SK-N-SH (cell line): Measurements from ENCODE around the gene SMARCA2.

Experiments used
- CTCF ChIP-seq: fragments of 200-600 bp; sonication (generic); IDR thresholded peaks from 2 replicates; pipeline ENCODE4 v1.6.1; 2017; ENCODE audit warnings: antibody characterized with exemption, mild to moderate bottlenecking, moderate library complexity
- FOXM1 ChIP-seq: IDR thresholded peaks from 2 replicates; pipeline ENCODE4 v1.4.0; 2012; ENCODE audit warnings: low read depth, mild to moderate bottlenecking
- GABPA ChIP-seq: IDR thresholded peaks from 2 replicates; pipeline ENCODE4 v1.4.0; 2012; ENCODE audit warnings: low read depth, mild to moderate bottlenecking
- MEF2A ChIP-seq: IDR thresholded peaks from 2 replicates; pipeline ENCODE4 v1.4.0; 2012; ENCODE audit warnings: low read depth, borderline replicate concordance
- POLR2AphosphoS5 ChIP-seq: IDR thresholded peaks from 2 replicates; pipeline ENCODE4 v1.6.1; 2012; ENCODE audit warnings: low read depth, low read length
- RAD21 ChIP-seq: IDR thresholded peaks from 2 replicates; pipeline ENCODE4 v1.6.1; 2012; ENCODE audit warnings: mild to moderate bottlenecking, low read length
- RCOR1 ChIP-seq: fragments of 150-350 bp; IDR thresholded peaks from 2 replicates; pipeline ENCODE4 v1.6.1; 2017; ENCODE audit warnings: antibody characterized with exemption, low read length
- REST ChIP-seq: IDR thresholded peaks from 2 replicates; pipeline ENCODE4 v1.6.1; 2012; ENCODE audit warnings: mild to moderate bottlenecking, low read depth, low read length, moderate library complexity
- SIN3A ChIP-seq: IDR thresholded peaks from 2 replicates; pipeline ENCODE4 v1.6.1; 2012; ENCODE audit warnings: low read depth, mild to moderate bottlenecking, low read length, moderate library complexity, borderline replicate concordance
- SMC3 ChIP-seq: IDR thresholded peaks from 2 replicates; pipeline ENCODE4 v1.6.1; 2012; ENCODE audit warnings: low read depth, low read length, improper control_type of control experiment
- USF2 ChIP-seq: fragments of 150-350 bp; IDR thresholded peaks from 2 replicates; pipeline ENCODE4 v1.6.1; 2017; ENCODE audit warnings: antibody characterized with exemption, low read length, low read depth, borderline replicate concordance
- YY1 ChIP-seq: IDR thresholded peaks from 2 replicates; pipeline ENCODE4 v1.4.0; 2012; ENCODE audit warnings: low read depth, mild to moderate bottlenecking

GRCh38 chr9:2177121-2177520, 162.0 kb downstream of the SMARCA2 start:
- TF ChIP-seq REST (no peak), POLR2AphosphoS5 (no peak), RCOR1 (no peak), FOXM1 (no peak), SMC3 (no peak), YY1 (no peak), CTCF (no peak), USF2 (no peak), MEF2A (no peak), SIN3A (no peak), RAD21 (no peak), GABPA (no peak)
